HEK293T (cell line): ENCODE data around the gene NTSR1.

Experiments
- ARNT ChIP-seq: fragments of 450-650 bp; IDR thresholded peaks from 2 replicates; pipeline ENCODE4 v1.6.1; 2017; ENCODE audit warnings: mild to moderate bottlenecking
- LEF1 ChIP-seq: fragments of 450-650 bp; IDR thresholded peaks from 2 replicates; pipeline ENCODE4 v1.6.1; 2017; ENCODE audit warnings: mild to moderate bottlenecking, borderline replicate concordance
- TARDBP ChIP-seq: fragments of 450-650 bp; IDR thresholded peaks from 2 replicates; pipeline ENCODE4 v1.6.1; 2016
- ZNF384 ChIP-seq: fragments of 450-650 bp; IDR thresholded peaks from 2 replicates; pipeline ENCODE4 v1.6.1; 2016
- TF ChIP-seq, protein P1 (sequence below): fragments of 450-650 bp; IDR thresholded peaks from 2 replicates; pipeline ENCODE4 v1.6.1; 2016

DNA sequence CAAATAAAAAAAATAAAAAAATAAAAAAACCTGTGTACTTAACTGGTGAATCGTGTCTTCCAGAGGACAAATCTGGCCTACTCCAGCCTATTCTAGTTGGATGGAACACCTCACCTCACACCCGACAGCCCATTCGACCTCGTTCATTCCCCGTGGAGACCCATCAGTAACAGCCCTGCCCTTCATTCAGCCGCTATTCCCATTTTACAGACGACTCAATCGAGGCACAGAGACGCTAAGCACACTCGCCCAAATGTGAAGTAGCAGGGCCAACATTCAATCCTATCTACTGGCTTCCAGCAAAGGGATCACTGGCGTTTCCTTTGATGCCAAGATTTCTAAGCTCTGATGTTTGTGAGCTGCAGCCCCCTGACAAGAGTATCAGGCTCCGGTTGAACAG is 1.8 kb upstream of the NTSR1 start:
- TF ChIP-seq LEF1 (no peak), ARNT (no peak), TARDBP (no peak), ZNF384 (no peak)
- TF ChIP-seq, protein P1, sequence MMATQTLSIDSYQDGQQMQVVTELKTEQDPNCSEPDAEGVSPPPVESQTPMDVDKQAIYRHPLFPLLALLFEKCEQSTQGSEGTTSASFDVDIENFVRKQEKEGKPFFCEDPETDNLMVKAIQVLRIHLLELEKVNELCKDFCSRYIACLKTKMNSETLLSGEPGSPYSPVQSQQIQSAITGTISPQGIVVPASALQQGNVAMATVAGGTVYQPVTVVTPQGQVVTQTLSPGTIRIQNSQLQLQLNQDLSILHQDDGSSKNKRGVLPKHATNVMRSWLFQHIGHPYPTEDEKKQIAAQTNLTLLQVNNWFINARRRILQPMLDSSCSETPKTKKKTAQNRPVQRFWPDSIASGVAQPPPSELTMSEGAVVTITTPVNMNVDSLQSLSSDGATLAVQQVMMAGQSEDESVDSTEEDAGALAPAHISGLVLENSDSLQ = no peak
